Gastrocnemius medialis (tissue), 4 donors: Measurements from ENCODE around the gene CDADC1. TPM values are rescaled to one million over a fixed set of nuclear protein-coding genes. Genes with fewer than 3 reads are reported as not detected.

ENCODE experiments used
- ATAC-seq, 2 donors: fragments of 150-250 bp; one replicate each; pipeline ENCODE4 v1.9.1; 2016
- DNase-seq, 2 donors: peaks; one replicate each; pipeline ENCODE4 v3.0.0-alpha.2; 2019
- H3K27ac ChIP-seq, 4 donors: fragments of 200-600 bp; sonication (generic); 1 replicate in 1 of 4; 2 replicates in 3 of 4; pipeline ENCODE4 v1.5.1; 2016 to 2018; ENCODE audit warnings: mild to moderate bottlenecking in 2 of 4, moderate library complexity in 1 of 4
- H3K27me3 ChIP-seq, 3 donors: fragments of 200-600 bp; sonication (generic) in 2 of 3; 1 replicate in 1 of 3; 2 replicates in 2 of 3; pipeline versions ENCODE4 v1.5.1 to v1.6.0; 2016 to 2019; ENCODE audit warnings: mild to moderate bottlenecking in 1 of 3, moderate library complexity in 1 of 3
- H3K36me3 ChIP-seq, 2 donors: fragments of 200-600 bp; sonication (generic) in 1 of 2; one replicate each; pipeline ENCODE4 v1.5.1; 2017 to 2018
- H3K4me1 ChIP-seq, 2 donors: fragments of 200-600 bp; sonication (generic) in 1 of 2; one replicate each; pipeline ENCODE4 v1.5.1; 2016 to 2017; ENCODE audit warnings: mild to moderate bottlenecking in 2 of 2
- H3K4me3 ChIP-seq, 4 donors: fragments of 200-600 bp; sonication (generic) in 3 of 4; 1 replicate in 1 of 4; 2 replicates in 3 of 4; pipeline ENCODE4 v1.5.1; 2016 to 2019; ENCODE audit warnings: mild to moderate bottlenecking in 2 of 4
- H3K9me3 ChIP-seq, 3 donors: fragments of 200-600 bp; sonication (generic) in 2 of 3; 1 replicate in 1 of 3; 2 replicates in 2 of 3; pipeline ENCODE4 v1.5.1; 2016 to 2019
- CTCF ChIP-seq, 5 experiments: fragments of 450-650 bp in 3 of 5; fragments of 200-600 bp in 2 of 5; sonication (generic) in 2 of 5; IDR thresholded peaks in 4 of 5; conservative IDR thresholded peaks in 1 of 5; 1 replicate in 4 of 5; 2 replicates in 1 of 5; pipeline ENCODE4 v1.5.1; 2016 to 2019; ENCODE audit warnings: antibody characterized with exemption in 5 of 5, mild to moderate bottlenecking in 3 of 5, moderate library complexity in 3 of 5
- POLR2A ChIP-seq, 2 donors: fragments of 450-650 bp; IDR thresholded peaks; one replicate each; pipeline ENCODE4 v1.6.1; 2017; ENCODE audit warnings: antibody characterized with exemption in 2 of 2, mild to moderate bottlenecking in 2 of 2, moderate library complexity in 2 of 2
- in situ Hi-C, 4 donors: fragments of 200-750 bp; cut with MboI; loops; one replicate each; pipeline versions ENCODE4 v1.15.0 to v1.8.0; 2017; ENCODE audit warnings: low sequenced_read_pairs in 4 of 4
- intact Hi-C: fragments of 100-400 bp; cut with DNase I; formaldehyde crosslinking; loops from one replicate; pipeline ENCODE4 v1.15.1; 2023; ENCODE audit warnings: low total_unique reads
- total RNA-seq, 4 donors: library from RNA; depleted of rRNA; stranded (reverse); fragments of >200 nt; gene quantifications; one replicate each; pipeline versions ENCODE4 v1.1.0 to v1.2.3, GENCODE V29; 2016

CDADC1 gene
- total RNA-seq, 4 donors from 2014 or later, result 1.00 to 8.6 (median 3.9) TPM

GRCh38 chr13:49304356-49304755 is 56.6 kb downstream of the CDADC1 start:
- H3K4me3 ChIP-seq, result no peak overlapping the region
- peak overlapping the region in 2 of 4 donors; percentile 3 to 7 for H3K27ac ChIP-seq
- in situ Hi-C loops, result loop anchor here in 3 of 4 donors (5.0 to 10.0 kb wide), 4 partner anchors 130 to 303 kb away; no protein-coding TSS in a partner anchor
- DNase-seq, result no peak
- intact Hi-C loops, result no loop called here
- H3K36me3 ChIP-seq, result no peaks in the 10 kb centered on the region
- TF ChIP-seq CTCF (IDR thresholded peaks at IDR 0.05 in 4 of 5, conservative IDR thresholded peaks at IDR 0.05 in 1 of 5) (no peak), POLR2A (IDR thresholded peaks at IDR 0.05) (no peak)
- H3K27me3 ChIP-seq, result no peaks in the 10 kb centered on the region
- peaks cover 19 to 23% of the 10 kb centered on the region in 2 donors for H3K4me1 ChIP-seq
- ATAC-seq, result no peak
- H3K9me3 ChIP-seq, result no peaks in the 10 kb centered on the region

DNA sequence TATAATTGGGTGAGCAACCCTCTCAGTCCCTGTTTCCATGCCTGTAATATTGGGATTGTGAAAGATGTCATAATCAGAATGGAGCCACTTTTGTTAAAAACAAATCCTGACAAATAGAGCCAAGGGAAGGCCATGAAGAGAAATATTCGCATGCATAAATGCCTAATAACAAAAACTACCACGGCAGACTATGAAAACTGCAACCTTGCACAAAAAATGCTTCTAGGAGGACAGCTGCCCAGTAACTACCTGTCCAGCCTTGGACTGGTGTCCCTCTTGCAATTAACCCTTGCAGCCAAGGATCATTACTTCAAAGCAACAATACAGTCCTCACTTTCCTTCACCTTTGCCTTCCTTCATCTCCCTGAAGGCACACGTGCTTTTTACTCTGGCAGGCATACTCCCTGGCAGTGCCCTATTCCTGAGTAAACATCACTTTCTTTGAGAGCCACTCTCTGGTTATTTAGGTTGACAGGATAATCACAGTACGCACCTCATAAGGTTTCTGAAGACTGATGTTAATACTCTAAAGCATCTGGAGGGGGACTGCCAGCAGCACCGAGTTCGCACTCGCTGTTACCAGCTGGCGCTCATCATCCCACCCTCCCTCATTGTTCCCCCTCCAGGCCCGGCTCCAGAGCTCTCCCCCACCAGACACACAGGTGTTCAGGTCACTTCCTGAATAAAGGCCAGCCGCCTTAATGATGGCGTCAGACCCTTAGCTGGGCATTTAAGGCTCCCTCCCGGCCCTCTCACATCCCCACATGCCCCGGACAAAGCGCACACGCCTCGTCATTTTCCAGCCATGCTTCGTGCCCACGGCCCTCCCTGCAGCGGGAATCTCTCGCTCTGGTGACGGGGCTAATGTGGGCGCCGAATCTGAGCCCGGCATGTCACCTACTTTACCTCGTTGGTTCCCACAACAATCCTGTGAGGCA is 57.3 kb downstream of the CDADC1 start:
- Histone ChIP-seq H3K27ac (peak overlapping the region in 1 of 4 donors; percentile 7), H3K4me1 (peaks cover 20 to 24% of the 10 kb centered on the region in 2 donors), H3K36me3 (no peaks in the 10 kb centered on the region), H3K9me3 (no peaks in the 10 kb centered on the region), H3K27me3 (no peaks in the 10 kb centered on the region), H3K4me3 (no peak overlapping the region)
- ATAC-seq (no peak), DNase-seq (no peak)
- no peak for TF ChIP-seq POLR2A (IDR thresholded peaks at IDR 0.05)
- no peak for TF ChIP-seq CTCF (IDR thresholded peaks at IDR 0.05 in 4 of 5, conservative IDR thresholded peaks at IDR 0.05 in 1 of 5)
- intact Hi-C loops (loop anchor here (5.0 kb wide), 1 partner anchor 192 kb away; the partner anchor contains the start of gene PHF11), in situ Hi-C loops (loop anchor here in 3 of 4 donors (5.0 to 10.0 kb wide), 4 partner anchors 130 to 302 kb away; no protein-coding TSS in a partner anchor)

DNA sequence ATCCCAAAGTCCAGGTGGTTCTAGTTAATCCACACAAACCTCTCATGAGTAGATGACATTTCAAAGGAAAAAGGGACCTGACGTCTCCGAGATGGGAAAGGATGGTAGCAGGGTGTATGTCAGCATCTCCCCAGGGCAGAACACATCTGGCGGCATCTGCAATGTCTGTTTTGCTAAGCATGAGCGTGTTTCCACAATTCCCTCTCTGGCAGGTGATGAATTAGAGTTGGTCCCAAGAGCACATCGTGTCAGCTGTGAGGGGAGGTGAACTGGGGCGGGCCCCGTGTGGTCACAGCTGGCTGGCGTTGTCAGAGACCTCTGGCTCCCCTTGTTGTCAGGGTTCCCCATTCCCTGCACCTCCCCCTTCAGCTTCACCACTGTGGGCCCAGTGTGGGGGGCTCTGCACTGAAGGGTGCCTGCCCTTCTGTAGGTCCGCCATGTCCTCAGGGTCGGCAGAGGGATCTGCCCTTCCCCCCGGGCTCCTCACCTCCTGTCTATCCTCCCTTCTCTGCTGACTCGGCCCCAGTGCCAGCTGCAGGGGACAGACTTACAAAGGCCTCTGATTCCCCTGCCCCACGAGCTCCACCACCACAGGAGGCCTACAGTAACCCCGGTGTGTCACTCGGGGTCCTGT is 58.2 kb downstream of the CDADC1 start:
- in situ Hi-C loops, result loop anchor here in 2 of 4 donors (5.0 to 10.0 kb wide), 3 partner anchors 129 to 301 kb away; no protein-coding TSS in a partner anchor
- intact Hi-C loops, result loop anchor here (5.0 kb wide), 1 partner anchor 191 kb away; the partner anchor contains the start of gene PHF11
- DNase-seq, result peak in 1 of 2 donors; percentile 47
- no peaks in the 10 kb centered on the region for H3K9me3 ChIP-seq
- peak overlapping the region in 2 of 4 donors; percentile 23 to 27 for H3K27ac ChIP-seq
- no peak for TF ChIP-seq POLR2A (IDR thresholded peaks at IDR 0.05)
- no peak for TF ChIP-seq CTCF (IDR thresholded peaks at IDR 0.05 in 4 of 5, conservative IDR thresholded peaks at IDR 0.05 in 1 of 5)
- no peaks in the 10 kb centered on the region for H3K27me3 ChIP-seq
- ATAC-seq, result no peak
- no peaks in the 10 kb centered on the region for H3K36me3 ChIP-seq
- H3K4me3 ChIP-seq, result no peak overlapping the region
- H3K4me1 ChIP-seq, result peaks cover 20 to 24% of the 10 kb centered on the region in 2 donors

DNA sequence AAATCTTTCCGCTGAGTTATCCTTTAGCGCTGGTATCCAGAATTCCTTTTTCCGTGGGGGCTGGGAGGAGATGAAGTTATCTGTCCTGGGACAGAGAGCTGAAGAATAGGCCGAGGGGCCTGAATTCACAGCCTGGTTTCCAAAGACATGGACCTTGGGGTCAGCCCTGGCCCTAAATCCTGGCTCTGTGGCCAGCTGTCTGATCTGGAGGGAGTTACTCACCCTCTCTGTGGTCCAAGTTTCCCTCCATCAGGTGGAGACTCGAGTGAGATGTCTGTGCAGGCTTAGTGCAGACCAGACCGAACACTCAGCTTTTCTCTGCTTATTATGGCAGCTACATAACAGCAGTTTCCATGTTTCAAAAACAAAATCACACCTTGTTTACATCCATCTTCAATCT is 59.6 kb downstream of the CDADC1 start:
- Histone ChIP-seq H3K4me3 (no peak overlapping the region), H3K4me1 (peaks cover 20 to 24% of the 10 kb centered on the region in 2 donors), H3K27ac (peak overlapping the region; percentile 64 to 74 (median 70)), H3K36me3 (no peaks in the 10 kb centered on the region), H3K27me3 (no peaks in the 10 kb centered on the region), H3K9me3 (no peaks in the 10 kb centered on the region)
- in situ Hi-C loops (loop anchor here in 2 of 4 donors (5.0 to 10.0 kb wide), 3 partner anchors 127 to 300 kb away; no protein-coding TSS in a partner anchor), intact Hi-C loops (loop anchor here (5.0 kb wide), 1 partner anchor 190 kb away; the partner anchor contains the start of gene PHF11)
- TF ChIP-seq POLR2A (IDR thresholded peaks at IDR 0.05), result no peak
- no peak for TF ChIP-seq CTCF (IDR thresholded peaks at IDR 0.05 in 4 of 5, conservative IDR thresholded peaks at IDR 0.05 in 1 of 5)
- ATAC-seq (peak; percentile 41 to 44), DNase-seq (peak in 1 of 2 donors; percentile 62)
